HG03196 (cell line): Measurements from ENCODE around the gene ARHGEF7.

Experiments
- ATAC-seq: cut with Tn5 transposase; IDR thresholded peaks from one replicate; pipeline ENCODE4 v1.9.1; 2021; ENCODE audit not compliant: unreplicated experiment

ARHGEF7 gene

DNA sequence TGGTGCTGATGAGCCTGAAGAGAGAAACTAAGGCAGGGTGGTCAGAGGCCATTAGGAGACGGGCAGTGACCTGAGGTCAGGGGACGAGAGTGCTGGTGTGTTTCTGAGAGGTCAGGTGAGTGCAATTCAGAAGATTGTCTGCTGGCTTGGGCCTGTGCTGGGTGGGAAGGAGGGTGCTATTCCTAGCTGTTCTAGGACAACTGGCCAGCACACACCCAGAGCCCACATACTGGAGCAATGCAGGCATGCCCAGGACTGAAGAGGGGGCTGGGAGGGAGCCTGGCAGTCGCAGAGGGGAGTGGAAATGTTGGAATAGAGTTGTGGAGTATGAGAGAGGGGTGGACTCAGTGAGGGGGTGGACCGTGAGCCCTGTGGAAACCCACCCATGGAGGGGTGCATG, 16.5 kb downstream of the ARHGEF7 start:
- ATAC-seq = no peak

DNA sequence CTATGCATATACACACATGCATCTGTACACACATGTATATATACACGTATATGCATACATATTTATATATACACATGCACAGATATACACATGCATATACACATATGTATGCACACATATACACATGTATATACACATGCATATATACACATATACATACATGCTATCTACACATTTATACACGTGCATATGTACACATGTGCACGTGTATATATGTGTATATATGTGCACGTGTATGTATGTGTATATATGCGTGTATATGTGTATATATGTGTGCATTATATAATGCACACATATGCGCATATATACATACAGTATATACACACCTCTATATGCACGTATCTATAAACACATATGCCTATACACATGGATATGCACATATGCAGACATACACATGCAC, 17.8 kb downstream of the ARHGEF7 start:
- no peak for ATAC-seq

DNA sequence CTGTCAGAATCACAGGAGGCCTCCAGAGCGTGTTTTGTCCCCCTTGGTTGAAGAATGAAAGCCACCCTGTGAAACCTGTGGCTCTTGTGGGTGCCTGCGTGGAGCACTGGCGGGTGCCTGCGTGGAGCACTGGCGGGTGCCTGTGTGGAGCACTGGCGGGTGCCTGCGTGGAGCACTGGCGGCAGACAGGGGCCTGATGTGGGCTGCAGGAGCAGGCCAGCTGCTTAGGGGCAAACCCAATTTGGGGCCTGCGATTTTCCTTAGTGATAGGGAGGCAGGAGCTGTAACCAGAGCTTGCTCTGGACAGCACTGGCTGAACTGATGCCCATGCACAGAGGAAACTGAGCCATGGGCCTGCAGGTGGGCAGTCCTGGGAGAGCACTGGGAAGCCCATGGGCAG, 24.3 kb downstream of the ARHGEF7 start:
- ATAC-seq = no peak

DNA sequence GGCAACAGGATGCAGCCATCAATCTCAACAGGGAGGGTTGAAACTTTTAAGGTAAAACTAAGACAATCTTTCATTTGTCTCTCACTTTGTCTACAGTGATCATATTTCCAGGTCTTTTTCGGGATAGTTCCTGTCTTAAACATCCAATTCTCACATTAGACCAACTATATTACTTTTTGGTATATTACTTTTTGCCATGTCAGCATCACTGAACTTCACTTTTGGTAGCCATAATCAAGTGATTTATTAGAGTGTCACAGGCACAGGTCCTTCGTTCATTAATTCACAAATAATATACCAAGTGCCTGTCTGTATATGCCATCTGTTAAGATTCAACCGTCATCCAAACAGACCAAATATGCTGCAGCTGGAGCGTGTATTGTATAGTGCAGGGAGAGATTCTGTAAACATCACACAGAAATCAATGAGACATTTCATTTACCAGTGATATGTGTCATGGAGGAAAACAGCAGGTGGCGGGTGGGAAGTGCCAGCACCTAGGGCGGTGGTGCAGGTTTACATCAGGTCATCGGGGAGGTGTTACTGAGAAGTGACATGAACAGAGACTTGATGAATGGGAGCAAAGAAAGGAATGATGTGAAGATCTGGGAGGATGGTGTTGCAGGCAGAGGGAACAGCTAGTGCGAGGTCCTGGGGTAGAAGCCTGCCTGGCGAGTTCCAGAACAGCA, 24.9 kb downstream of the ARHGEF7 start:
- no peak for ATAC-seq

DNA sequence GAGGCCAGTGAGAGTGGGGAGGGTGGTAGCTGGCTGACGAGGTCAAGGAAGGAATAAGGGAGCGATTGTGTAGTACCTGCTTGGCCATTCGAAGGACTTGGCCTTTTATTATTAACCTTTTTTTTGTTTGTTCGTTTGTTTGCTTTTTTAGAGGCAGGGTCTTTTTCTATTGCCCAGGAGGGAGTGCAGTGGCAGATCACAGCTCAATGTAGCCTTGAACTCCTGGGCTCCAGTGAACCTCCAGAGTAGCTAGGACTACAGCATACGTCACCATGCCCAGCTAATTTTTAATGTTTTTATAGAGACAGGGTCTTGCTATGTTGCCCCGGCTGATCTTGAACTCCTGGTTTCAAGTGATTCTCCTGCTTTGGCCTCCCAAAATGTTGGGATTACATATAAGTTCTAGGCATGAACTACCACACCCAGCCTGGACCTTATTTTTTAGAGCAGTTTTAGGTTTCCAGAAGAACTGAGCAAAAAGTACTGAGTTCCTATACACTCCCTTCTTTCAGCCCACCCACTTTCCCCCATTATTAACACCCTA, 25.5 kb downstream of the ARHGEF7 start:
- ATAC-seq = no peak

DNA sequence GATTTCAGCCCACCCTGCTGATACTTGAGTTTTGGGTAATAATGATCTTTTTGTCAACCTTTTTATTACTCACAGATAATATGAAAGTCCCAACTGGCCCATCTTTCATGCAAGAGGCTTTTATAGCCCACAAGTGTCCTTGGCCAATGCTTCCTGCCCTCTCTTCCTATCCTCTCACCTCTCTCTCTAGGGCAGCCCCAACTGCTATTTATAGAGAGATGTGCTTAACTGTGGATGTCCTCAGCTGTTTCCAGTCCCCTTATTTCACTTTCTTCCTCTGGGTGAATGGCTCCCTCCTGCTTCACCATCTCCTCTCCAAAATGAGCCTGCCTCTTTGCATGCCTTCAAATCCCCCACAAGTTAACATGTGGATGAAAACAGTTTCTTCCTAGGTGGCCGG, 27.4 kb downstream of the ARHGEF7 start:
- ATAC-seq = no peak

DNA sequence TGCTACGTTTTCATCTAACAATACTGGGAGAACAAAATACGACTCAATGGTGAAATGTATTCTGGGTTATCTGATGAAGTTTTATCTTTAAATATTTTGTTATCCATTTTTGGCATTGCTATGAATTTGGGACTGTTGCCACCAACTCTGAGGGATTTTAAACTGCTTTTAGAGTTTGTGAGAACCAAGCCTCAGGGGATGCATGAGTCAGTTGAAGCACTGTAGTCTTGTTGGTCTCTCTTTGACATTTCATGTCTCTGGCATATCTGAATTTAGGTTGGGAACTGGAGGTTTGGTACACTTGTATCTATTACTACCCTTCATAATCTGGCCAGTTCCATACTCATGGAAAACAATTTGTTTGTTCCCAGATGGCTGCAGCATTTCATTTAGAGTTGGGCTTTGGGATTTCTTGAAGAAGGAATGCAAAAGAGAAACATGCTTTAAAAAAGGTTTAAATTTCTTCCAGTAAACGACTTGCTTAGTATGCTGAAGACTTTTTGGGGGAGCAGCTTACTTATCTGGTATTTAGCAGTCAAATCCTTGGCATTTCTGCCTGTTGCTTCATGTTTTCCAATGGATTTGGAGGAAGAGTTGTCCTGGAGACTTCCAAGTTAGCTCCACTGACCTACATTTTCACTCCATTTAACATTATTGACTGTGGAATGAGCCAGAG, 28.9 kb downstream of the ARHGEF7 start:
- no peak for ATAC-seq

DNA sequence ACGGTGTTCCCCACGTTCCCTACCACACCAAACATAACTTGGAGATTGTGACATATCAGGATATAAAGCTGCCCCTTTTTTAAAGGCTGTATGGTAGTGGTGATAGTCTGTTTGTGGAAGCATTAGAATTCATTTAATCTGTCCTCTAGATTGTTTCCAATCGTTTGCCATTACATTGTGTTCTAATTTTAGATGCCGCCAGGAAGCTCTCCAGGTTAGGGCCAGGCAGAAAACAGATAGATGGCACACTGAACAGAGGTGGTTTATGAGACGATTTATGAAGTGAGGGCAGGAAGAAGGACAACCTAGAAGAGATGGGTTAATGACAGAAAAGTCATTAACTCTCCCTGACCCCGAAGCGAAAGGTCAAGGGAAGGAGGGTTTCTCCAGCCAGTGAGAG, 30.0 kb downstream of the ARHGEF7 start:
- no peak for ATAC-seq

DNA sequence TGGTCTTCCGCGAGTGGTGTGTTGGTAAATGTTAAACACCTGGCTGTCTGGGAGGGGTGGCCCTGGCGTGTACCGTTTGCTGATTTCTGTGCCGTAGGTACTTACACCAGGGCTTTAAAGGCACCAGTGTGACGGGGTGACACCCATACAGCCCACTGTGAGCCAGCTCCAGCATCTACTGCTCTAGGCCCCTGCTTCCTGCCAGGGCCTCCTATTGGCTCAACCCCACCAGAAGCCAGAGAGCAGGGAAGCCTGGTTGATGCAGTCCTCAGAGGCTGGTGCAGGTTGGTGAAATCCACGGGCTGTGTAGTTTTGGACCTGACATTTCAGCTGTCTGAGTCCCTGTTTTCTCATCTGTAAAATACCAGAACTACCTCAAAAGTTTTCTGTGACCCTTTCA, 30.4 kb downstream of the ARHGEF7 start:
- no peak for ATAC-seq

DNA sequence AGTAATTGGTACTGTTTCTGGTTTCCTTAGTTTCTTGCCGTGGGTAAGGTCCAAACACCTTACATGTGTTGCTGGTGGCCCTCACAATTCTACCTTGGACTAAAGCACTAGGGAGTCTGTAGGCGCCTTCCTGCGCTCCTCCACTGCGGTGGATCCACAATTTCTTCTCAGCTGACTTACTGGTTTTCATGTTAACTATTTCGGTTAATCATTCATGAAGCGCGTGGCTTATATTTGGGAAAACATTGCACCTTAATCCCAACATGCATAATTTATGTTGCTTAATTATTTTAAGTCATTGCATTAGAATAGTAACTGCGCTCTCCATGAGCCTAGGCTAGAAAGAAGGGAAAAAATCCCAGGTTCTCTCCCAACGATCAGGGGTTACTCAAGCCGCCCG, 37.7 kb downstream of the ARHGEF7 start:
- ATAC-seq = no peak

DNA sequence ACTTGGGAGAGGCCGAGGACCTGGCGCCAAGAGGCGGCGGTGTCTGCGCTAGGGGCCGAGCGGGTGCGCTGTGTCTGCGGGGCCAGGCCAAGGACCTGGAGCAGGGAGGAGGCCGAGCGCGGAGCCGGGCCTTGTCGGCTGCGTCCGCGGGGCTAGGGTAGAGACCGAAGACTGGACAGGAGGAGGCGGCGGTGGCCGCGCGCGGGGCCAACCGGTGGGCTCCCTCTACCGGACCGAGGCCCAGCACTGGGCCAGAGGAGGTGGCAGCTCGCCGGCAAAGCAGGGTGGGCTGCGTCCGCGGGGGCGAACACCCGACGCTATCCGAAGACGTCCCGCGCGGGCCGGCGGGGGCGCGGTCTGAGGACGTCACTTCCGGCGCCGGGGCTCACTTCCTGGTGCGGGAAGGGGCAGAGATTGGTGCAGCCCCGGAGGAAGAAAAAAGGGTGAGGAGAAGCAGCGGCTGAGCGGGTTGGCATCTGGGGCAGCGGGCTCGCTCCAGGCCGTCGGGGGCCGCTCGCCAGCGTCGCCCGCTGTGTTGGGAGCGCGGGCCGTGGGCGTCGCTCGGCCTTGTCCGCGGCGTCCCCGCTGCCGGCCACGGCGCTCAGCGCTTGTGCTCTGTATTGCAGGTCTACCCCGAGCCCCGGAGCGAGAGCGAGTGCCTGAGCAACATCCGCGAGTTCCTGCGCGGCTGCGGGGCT, 38.3 kb downstream of the ARHGEF7 start:
- ATAC-seq = peak; percentile 91

DNA sequence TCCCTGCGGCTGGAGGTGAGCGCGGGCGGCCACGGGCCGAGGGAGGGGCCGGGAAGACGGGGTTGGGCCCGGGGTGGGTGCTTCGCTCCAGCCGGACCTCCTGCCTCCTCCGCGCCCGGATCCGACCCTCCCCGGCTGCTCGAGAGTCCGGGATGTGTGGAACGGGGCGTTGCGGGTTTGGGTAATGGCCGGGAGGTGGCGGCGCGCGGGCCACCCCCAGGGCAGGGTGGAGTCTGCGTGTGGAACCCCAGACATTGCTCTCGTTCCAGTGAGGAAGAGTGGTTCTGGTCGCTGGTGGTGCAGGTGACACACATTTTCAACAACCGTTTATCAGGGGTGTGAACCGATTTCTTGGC, 38.8 kb downstream of the ARHGEF7 start:
- peak; percentile 48 for ATAC-seq

DNA sequence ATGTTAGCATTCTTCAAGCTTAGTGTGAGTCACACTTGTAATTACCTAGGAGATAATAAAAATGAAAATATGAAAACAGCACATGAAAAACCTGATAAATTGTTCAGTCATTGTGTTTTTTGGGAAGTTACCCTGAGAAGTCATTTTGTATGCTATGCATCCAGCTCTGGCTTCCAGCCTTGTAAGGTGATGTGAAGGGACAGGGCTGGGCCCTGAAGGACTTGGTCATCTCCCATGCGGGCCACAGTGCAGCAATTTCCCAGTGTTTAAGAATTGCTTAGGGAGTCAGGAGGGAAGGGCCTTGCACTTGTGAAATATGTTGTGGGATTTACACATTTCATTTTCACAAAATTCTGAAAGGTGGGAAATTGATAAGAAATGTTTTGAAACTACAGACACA, 41.3 kb downstream of the ARHGEF7 start:
- no peak for ATAC-seq

DNA sequence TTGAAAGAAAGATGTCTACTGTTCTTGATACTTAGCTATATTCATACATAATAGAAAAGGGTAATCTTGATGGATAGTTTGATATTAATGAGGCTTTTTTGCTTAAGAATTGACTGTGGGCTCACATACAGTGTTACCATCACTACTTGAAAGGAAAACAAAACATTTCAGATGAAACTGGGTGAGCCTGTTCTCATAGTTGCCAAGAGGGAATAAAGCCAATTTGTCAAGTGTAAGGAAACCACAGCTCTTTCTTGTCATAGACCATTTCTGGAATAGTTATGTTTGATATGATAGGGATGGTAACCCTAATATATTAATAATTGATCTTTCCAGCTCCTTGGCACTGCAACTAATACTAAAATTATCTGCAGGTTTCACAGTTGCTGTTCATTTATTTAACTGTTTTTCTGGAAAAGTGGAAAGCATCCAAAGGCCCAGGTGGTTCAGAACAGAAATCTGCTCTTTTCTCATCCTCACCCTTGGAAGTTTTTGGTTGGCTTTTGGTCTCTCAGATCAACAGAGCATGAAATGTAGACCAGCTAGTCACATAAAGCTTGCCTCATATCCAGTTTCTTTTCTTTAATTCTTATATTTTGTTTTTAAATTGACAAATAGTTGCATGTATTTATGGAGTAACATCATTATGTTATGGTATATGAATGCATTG, 43.2 kb downstream of the ARHGEF7 start:
- no peak for ATAC-seq

DNA sequence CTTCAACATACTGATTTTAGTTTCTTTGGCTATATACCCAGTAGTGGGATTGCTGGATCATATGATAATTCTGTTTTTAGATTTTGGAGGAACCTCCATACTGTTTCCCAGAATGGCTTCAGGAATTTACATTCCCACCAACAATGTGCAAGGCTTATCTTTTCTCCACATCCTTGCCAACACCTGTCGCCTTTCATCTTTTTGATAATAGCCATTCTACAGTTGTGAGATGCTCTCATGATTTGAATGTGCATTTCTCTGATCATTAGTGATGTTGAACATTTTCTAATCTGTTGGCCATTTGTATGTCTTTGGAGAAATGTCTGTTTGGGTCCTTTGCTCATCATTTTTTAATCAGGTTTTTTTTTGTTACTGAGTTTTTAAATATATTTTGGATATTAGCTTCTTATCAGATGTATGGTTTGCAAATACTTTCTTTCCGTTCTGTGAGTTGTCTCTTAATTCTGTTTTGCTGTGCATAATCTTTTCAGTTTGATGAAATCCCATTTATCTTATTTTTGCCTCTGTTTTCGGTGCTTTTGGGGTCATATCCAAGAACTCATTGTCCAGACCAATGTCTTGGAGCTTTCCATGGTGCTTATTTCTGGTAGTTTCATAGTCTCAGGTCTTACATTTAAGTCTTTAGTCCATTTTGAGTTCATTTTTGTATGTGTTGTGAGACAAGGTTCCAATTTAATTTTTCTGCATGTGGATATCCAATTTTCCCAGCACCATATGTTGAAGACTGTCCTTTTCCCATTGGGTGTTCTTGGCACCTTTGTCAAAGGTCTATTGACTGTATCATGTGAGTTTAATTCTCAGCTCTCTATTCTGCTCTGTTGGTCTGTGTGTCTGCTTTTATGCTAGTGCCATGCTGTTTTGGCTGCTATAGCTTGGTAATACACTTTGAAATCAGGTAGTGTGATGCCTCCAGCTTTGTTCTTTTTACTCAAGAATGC, 44.5 kb downstream of the ARHGEF7 start:
- ATAC-seq = no peak

DNA sequence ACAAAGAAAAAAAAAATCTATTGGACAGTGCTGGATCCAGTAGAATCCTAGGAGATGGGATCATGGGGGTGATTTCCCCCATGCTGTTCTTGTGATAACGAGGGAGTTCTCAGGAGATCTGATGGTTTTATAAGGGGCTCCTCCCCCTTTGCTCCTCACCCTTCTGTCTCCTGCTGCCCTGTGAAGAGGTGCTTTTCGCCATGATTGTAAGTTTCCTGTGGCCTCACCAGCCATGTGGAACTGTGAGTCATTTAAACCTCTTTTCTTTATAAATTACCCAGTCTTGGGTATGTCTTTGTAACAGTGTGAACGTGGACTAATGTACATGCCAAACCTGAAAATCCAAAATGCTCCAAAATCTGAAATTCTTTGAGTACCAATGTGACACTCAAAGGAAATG, 45.5 kb downstream of the ARHGEF7 start:
- ATAC-seq = no peak

DNA sequence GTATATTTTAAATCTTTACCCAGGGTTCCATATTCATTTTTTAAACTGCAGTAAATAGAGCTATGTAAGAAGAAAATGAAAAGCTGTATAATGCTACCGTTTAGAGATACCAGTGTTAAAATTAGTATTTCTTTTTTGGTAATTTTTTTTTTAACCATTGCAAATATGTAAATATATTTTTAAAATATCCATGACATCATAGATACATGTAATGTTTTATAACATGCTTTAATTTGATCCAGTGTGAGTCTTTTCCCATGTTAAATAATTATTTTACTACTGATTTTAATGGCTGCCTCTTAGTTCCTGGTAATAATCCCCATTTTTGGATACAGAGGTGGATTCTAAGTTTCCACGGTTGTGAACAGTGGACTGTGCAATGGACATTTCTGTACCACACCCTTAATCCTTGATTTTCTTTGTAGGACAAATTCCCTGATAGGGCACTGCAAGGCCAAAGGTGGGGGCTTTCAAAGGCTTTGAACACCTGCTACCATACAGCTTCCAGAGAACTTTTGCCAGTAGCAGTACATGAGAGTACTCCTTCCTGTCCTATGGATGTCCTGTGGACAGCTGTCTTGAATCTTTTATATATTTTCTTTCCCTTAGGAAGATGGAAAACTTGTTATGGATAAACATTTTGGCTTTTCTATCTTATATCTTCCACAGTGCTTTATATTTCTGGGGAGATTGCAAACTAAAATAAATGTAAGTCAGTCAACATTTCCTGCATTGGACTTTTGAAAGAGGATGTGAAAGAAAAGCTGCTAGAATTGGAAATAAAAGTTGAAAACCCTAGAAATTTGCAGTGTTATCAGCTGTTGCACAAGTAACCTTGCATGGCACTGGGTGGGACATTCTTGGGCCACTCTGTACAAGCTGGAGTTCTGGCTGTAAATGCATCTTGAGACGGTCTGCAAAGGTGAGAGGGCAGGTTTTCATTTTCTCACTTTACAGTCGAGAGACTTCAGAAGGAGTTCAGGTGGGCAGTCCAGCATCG, 46.8 kb downstream of the ARHGEF7 start:
- peak; percentile 36 for ATAC-seq

DNA sequence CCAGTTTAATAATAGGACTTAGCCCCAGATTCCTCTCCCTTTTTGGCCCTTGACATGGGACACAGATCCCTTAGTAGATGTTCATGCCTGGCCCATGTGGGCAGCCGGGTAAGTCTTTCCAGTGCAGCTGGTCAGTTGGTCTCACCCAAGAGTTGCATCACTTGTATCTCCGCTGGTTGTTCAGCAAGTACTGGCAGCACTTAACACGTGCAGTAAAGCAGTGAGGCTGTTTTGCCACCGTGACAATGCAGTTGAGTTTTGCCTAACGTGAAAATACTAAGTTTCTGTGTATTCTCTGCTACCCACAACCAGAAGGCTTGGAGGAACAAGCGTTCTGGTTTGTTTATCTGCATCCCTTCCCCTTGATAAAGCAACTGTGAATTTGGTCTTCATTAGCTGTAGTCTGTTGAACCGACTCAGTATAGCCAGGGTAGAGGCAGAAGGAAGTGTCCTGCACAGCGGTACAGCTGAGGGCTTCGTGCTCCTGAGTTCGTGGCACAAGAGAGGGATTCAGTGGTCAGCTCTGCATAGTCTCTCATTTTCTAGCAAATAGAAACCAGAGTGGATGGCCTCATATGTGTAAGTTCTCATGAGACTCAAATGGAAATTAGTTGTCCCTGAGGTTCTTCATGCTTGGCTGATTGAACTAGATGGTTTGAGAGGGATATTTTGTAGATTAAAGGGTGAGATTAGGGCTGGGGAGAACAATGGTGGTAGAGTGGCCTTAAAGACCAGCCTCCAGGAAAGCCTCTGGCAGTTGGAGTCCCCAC, 50.3 kb downstream of the ARHGEF7 start:
- peak; percentile 47 for ATAC-seq
